HG03064 (cell line): ENCODE data around the gene TRPC6.
"Not testable (repeated sequence)": the region's sequence is repeated elsewhere in the genome, so short reads cannot be mapped to it uniquely, and the experiment has no call there.

ENCODE experiments used
- ATAC-seq: cut with Tn5 transposase; IDR thresholded peaks from one replicate; pipeline ENCODE4 v1.9.1; 2021; ENCODE audit warnings: low read depth; ENCODE audit not compliant: unreplicated experiment

The TRPC6 gene

GRCh38 chr11:101458161-101458560, 125.6 kb downstream of the TRPC6 start:
- ATAC-seq = no peak

- ATAC-seq = no peak
Observed at GRCh38 chr11:101456812-101457211, 127.0 kb downstream of the TRPC6 start.

- no peak for ATAC-seq
Observed at GRCh38 chr11:101453682-101454081, 130.1 kb downstream of the TRPC6 start.

DNA sequence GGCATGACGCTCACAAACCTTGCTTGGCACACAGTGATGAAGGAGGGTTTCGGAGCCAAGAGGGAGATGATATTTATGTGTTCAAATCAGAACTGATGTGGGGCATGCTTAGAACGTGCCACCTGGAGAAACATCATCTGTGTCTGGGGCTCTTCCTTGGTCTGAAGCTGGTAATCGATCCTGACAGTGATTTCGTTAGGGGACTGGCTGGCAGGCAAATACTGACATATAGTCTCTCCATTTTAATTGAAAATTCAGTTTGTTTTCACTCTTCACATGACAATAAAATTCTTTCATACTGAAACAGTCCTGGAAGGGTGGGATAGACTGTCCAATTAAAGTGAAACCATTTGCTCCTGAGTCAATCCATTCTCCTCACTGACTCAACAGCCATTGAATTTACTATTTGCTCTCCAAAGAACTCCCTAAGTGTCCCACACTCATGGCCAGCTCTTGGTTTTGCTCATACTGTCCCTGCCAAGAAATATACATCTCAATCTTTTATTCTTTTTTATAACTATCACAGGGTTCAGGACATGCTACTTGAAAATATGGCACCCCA, 134.8 kb downstream of the TRPC6 start:
- ATAC-seq = no peak

GRCh38 chr11:101446726-101447125, 137.1 kb downstream of the TRPC6 start:
- no peak for ATAC-seq

GRCh38 chr11:101446238-101446637, 137.6 kb downstream of the TRPC6 start:
- ATAC-seq = no peak

GRCh38 chr11:101445761-101446160, 138.0 kb downstream of the TRPC6 start:
- ATAC-seq = no peak

DNA sequence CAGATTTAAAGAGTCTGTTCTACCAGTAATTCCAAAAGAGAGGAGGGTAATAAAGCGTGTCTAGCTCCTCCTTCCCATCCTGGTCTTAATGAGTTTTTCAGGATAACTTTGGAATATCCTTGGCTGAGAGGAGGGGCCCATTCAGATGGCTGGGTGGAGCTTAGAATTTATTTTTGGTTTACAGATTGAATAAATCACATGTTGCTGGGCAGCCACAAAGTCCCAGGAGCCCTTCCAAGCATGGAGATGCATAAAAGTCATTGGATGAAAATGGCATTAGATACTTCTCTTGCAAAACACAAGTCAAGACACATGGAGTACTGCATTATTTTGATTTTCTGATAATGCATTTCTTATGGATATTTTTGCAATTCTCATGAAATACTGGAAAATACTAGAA, 139.0 kb downstream of the TRPC6 start:
- ATAC-seq = no peak

DNA sequence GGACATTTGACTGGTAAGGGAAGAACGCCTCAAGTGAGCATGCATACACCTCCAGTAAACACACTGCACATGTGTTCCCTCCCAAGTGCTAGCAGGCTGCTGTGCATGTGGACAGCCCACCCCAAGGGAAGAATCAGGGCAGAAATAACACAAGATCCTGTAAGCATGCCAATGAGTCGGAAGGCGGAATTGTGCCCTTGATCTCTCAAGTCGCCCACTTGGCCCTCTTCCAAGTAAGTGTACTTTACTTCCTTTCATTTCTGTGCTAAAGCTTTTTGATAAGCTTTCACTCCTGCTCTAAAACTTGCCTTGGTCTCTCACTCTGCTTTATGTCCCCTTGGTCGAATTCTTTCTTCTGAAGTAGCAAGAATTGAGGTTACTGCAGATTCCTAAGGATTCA, 139.6 kb downstream of the TRPC6 start:
- ATAC-seq = no peak

DNA sequence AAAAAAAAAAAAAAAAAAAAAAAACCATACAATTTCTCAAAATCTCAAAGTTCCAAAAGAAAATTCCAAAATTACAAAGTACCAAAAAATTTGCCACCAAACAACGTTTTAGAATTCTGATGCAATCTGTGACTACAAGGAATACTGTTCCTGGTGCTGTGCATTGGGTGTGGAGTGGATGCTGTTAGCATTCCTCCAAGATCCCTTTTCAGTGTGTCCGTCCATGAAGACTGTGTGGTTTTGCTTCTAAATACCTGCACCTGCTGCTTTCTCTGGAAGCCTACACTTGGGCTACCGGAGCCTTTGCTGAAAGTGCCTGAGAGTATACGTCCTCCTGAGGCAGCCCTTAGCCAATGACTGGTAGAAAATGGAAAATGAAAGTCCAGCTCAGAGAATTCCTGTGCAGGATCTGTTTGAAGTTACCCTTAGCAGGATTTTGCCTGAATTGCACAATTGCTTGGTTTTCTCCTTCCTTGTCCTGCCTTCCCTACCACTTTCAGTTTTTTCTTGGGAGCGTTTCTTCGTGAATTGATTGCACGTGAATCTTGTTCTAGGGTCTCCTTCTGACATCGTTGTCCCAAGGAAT, 140.8 kb downstream of the TRPC6 start:
- no peak for ATAC-seq

GRCh38 chr11:101442171-101442570, 141.6 kb downstream of the TRPC6 start:
- ATAC-seq = no peak

- ATAC-seq = no peak
Observed at GRCh38 chr11:101441747-101442146, 142.1 kb downstream of the TRPC6 start.

- no peak for ATAC-seq
Observed at GRCh38 chr11:101439488-101439887, 144.3 kb downstream of the TRPC6 start.

DNA sequence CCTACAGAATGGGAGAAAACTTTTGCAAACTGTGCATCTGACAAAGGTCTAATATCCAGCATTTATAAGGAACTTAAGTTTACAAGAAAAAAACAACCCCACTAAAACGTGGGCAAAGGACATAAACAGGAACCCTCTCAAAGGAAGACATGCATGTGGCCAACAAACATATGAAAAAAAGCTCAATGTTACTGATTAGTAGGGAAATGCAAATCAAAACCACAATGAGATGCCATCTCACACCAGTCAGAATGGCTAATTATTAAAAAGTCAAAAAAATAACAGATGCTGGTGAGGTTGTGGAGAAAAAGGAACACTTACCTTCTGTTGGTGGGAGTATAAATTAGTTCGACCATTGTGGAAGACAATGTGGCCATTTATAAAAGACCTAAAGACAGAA, 145.1 kb downstream of the TRPC6 start:
- ATAC-seq = not testable (repeated sequence)

- no peak for ATAC-seq
Observed at GRCh38 chr11:101438126-101438525, 145.7 kb downstream of the TRPC6 start.

- no peak for ATAC-seq
Observed at GRCh38 chr11:101436511-101437142, 147.2 kb downstream of the TRPC6 start.

GRCh38 chr11:101435408-101435973, 148.3 kb downstream of the TRPC6 start:
- ATAC-seq = no peak

DNA sequence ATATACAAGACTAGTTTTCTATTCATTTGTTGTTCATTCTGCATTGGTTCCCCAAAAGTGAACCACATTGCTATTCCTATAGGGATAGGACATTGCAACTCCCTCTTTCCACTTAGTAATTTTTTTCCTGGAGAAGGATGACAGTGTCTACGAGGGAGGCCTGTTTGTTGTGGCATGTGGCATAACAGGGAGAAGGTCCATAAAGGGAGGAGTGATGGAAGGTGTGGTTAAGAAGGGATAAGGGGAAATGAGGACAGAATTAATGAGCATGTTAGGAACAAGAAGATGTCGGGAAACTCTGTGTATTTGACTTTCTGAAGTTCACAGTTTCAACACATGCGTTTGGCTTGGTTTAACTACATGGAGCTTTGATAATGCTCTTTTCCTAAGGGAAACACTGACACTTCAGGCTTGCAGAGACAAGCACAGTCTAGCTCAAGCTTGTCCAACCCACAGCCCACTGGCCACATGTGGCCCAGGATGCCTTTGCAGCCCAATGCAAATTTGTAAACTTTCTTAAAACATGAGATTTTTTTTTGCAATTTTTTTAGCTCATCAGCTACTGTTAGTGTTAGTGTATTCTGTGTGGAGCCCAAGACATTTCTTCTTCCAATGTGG, 149.7 kb downstream of the TRPC6 start:
- ATAC-seq = no peak

- no peak for ATAC-seq
Observed at GRCh38 chr11:101433151-101433550, 150.7 kb downstream of the TRPC6 start.

- no peak for ATAC-seq
Observed at GRCh38 chr11:101429703-101430540, 153.9 kb downstream of the TRPC6 start.

DNA sequence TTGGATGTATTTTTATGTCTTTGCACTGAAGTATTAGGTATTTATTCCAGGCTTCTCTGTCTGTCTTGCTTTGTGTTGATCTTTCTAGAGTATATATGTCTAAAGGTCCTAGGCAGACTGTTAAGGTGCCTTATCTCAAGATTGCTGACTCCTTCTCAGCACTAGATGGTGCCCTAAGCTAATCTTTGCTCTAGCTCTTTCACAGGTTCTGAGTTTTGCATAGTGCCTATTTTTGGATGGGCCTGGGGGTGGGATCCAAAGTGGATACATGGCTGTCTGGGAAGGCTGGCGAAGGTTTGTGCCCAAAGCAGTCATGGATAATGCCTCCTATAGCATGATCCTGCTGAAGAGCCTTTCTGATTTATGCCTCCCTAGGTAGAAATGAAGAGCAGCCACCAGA, 154.9 kb downstream of the TRPC6 start:
- ATAC-seq = no peak
